Ramos (cell line): ENCODE results near the gene MGAT4B.
"Not testable (repeated sequence)": the region's sequence is repeated elsewhere in the genome, so short reads cannot be mapped to it uniquely, and the experiment has no call there.

ENCODE experiments used
- in situ Hi-C: fragments of 300-500 bp; cut with MboI; formaldehyde crosslinking; loops from one replicate; pipeline ENCODE4 v1.14.3; 2022; ENCODE audit warnings: low sequenced_read_pairs; ENCODE audit not compliant: unreplicated experiment

The MGAT4B gene

GRCh38 chr5:179806250-179807048, at the start of gene MGAT4B:
Gene MGAT4B (minus strand): TSS chr5:179806866. CDS start chr5:179806583, 283 bp downstream.
- in situ Hi-C loops: no loop called here

GRCh38 chr5:179854356-179854755, 47.7 kb upstream of the MGAT4B start:
- in situ Hi-C loops: no loop called here

- in situ Hi-C loops: no loop called here
Measured at GRCh38 chr5:179852993-179853547, 46.4 kb upstream of the MGAT4B start.

- in situ Hi-C loops: no loop called here
Measured at GRCh38 chr5:179841621-179842020, 35.0 kb upstream of the MGAT4B start.

DNA sequence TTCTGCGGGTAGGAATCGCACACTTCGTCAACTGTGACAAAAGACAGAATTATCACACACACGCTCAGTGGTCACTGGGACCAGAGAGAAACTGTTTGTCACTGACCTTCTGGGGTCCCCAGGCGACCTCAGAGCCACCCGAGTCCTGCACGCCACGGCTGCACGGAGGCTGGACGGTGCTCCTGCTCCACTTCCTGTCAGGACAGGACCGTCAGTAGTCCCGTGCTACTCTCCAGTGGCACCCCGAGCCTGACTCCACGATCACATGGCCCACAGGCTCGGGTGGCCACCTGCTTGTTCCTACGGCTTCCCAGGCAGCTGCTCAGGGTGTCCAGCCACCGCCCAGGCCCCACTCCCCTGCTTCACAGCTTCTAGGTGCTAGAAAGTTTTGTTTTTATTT, 34.1 kb upstream of the MGAT4B start:
- in situ Hi-C loops: no loop called here

DNA sequence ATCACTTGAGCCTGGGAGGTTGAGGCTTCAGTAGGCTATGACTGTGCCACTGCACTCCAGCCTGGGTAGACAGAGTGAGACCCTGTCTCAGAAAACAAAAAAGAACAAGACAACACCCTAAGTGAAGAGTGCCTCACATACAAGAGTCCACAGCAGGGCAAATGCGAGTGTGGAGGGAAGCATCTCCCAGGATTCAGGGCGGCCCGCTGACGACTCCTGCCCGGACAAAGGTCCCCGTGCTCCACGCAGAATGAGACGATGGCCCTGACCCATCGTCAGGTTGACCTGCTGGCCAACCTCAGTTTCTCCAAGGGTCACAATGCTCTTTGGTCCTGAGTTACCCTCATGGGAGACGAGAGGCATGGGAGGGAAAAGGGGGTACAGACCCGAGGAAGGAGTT, 33.7 kb upstream of the MGAT4B start:
- in situ Hi-C loops: no loop called here

DNA sequence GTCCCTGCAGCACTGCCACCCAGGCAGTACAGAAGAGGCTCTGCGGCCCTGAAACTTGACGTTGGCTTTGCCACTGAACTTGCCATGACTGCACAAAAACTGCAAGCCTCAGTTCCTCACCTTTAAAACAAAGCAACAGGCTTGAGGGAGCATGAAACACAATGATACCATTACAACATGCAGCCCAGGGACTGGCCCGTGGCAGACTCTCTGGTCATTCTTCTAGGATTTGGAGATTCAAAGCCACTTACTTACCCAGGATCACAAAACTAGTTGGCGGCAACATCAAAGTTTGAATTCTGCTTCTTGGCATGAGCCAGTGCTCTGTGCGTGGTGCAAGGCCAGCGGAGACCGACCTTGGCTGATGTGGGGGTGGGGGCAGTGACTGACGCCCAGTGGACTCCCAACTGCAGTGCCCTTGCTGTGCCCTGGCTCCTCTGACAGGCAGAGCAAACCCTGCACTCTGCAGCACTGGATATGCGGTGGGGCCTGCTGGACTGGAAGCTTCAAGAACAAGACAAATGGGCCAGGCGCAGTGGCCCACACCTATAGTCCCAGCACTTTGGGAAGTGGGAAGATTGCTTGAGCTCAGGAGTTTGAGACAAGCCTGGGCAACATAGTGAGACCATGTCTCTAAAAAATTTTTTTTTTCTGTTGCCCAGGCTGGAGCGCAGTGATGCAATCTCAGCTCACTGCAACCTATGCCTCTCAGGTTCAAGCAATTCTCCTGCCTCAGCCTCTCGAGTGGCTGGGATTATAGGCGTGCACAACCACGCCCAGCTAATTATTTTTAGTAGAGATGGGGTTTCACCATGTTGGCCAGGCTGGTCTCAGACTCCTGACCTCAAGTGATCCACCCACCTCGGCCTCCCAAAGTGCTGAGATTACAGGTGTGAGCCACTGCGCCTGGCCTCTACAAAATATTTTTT, 32.9 kb upstream of the MGAT4B start:
- in situ Hi-C loops: no loop called here

DNA sequence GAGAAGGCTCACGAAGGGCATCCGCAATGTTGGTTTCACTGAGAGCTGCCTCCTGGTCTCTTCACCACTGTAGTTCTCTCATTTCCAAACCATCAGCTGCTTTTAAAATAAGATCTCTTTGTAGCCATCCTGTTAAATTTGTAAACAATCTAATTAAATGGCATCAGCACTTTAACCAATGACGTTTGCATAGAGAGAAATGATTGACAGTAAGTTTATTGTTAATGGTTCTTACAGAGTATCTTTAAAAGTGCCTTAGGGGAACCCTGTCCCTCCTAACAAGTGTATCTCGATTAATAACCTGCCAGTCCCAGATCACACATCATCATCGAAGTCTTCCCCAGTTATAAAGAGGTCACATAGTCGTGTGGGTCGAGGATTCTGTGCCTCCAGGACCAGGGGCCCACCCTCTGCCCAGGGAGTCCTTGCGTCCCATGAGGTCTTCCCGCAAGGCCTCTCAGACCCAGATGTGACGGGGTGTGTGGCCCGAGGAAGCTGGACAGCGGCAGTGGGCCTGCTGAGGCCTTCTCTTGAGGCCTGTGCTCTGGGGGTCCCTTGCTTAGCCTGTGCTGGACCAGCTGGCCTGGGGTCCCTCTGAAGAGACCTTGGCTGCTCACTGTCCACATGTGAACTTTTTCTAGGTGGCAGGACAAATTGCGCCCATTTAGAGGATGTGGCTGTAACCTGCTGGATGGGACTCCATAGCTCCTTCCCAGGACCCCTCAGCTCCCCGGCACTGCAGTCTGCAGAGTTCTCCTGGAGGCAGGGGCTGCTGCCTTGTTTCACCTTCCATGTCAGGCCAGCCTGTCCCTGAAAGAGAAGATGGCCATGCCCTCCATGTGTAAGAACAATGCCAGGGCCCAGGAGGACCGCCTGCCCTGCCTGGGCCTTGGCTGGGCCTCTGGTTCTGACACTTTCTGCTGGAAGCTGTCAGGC, 30.7 kb upstream of the MGAT4B start:
- in situ Hi-C loops: no loop called here

GRCh38 chr5:179836225-179837019, 29.8 kb upstream of the MGAT4B start:
- in situ Hi-C loops: no loop called here

DNA sequence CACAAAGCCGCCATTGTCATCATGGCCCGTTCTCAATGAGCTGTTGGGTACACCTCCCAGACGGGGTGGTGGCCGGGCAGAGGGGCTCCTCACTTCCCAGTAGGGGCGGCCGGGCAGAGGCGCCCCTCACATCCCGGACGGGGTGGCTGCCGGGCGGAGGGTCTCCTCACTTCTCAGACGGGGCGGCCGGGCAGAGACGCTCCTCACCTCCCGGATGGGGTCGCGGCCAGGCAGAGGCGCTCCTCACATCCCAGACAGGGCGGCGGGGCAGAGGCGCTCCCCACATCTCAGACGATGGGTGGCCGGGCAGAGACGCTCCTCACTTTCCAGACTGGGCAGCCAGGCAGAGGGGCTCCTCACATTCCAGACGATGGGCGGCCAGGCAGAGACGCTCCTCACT, 28.2 kb upstream of the MGAT4B start:
- in situ Hi-C loops: not testable (repeated sequence)

GRCh38 chr5:179834120-179834519, 27.5 kb upstream of the MGAT4B start:
- in situ Hi-C loops: no loop called here

DNA sequence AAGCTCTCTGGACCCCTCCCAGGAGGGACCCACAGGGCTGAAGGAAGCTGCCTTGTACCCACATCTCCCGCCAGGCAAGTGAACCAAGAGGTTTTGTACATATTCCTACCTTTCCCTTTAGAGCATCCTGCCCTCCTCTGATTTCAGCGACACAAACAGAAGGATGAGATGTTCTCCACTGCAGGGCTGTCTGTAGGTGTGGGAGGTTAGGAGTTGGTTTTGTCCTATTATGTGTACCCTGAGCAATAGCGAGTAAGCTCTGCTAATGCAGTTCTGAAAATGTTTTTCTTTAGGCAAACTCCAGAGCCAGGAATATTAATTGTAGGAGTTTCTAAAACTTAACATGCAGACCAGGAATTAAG, 27.0 kb upstream of the MGAT4B start:
- in situ Hi-C loops: no loop called here

- in situ Hi-C loops: no loop called here
Measured at GRCh38 chr5:179833056-179833708, 26.5 kb upstream of the MGAT4B start.

DNA sequence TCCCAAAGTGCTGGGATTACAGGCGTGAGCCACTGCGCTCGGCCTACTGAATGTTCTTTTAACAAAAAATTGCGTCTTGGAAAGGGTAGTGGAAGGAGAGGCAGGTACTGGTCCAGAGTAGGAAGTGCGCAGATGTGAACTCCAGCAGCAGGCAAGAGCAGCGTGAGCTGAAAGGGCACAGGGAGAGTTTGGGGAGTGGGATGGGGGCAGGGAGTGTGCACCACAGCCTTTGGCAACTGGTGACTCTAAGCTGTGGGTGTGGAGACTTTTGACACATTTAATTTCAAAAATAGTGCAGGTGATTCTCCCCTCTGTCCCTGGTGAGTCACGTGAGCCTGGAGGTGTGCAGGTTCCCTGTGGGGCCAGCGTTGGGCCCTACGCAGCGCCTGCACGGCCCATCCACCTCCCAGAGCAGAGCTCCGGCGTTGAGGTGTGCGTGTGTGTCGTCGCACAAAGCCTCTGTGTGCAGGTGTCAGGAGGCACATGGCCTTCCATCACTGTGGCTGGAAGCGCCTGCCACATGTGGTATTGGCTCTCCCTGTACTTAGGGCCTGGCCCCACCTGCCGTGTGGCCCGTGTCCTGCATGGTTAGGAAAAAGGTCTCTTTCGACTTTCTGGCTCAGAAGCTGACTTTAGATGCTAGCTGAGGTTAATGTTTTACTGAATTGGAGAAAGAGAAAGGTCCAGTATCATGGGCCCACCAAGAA, 25.5 kb upstream of the MGAT4B start:
- in situ Hi-C loops: no loop called here

GRCh38 chr5:179830818-179831468, 24.3 kb upstream of the MGAT4B start:
- in situ Hi-C loops: no loop called here

- in situ Hi-C loops: no loop called here
Measured at GRCh38 chr5:179829732-179830435, 23.2 kb upstream of the MGAT4B start.
